IPS-18a (cell line): ENCODE results near the gene SPINDOC.

Source experiments
- H3K27ac ChIP-seq: one replicate; pipeline ENCODE4 v1.5.1; 2013; ENCODE audit warnings: low read length
- H3K27me3 ChIP-seq: one replicate; pipeline ENCODE4 v1.6.1; 2013; ENCODE audit warnings: mild to moderate bottlenecking, low read length; ENCODE audit not compliant: control insufficient read depth, insufficient read depth
- H3K36me3 ChIP-seq: one replicate; pipeline ENCODE4 v1.6.1; 2013; ENCODE audit warnings: low read depth, low read length; ENCODE audit not compliant: control insufficient read depth
- H3K4me1 ChIP-seq: one replicate; pipeline ENCODE4 v1.6.1; 2013; ENCODE audit warnings: low read depth, low read length; ENCODE audit not compliant: control insufficient read depth
- H3K4me3 ChIP-seq: one replicate; pipeline ENCODE4 v1.5.1; 2013; ENCODE audit warnings: low read length
- H3K9ac ChIP-seq: one replicate; pipeline ENCODE4 v1.6.1; 2013; ENCODE audit warnings: mild to moderate bottlenecking, low read length, moderate library complexity
- H3K9me3 ChIP-seq: one replicate; pipeline ENCODE4 v1.6.1; 2013; ENCODE audit warnings: low read depth, low read length; ENCODE audit not compliant: control insufficient read depth

SPINDOC gene

DNA sequence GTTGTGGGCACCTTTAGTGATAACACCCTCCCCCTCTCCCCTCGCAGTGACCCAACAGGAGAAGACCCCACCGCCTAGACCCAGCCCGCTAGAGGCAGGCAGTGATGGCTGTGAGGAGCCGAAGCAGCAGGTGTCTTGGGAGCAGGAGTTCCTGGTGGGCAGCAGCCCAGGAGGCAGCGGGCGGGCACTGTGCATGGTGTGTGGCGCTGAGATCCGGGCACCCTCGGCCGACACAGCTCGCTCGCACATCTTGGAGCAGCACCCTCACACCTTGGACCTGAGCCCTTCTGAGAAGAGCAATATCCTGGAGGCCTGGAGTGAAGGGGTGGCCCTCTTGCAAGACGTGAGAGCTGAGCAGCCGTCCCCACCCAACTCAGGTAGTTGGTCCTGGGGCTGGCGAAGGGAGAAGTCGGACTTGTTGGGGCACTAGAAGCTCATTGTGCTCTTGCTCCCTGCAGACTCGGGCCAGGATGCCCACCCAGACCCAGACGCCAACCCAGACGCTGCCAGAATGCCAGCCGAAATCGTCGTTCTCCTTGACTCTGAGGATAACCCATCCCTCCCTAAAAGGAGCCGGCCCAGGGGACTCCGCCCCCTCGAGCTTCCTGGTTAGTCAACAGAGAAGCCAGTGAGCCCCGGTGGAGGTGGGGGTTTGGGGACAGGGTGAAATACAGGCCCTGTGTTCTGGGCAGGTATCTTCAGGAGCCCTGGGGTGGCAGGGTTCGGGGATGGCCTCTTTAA lies 4.7 kb downstream of the SPINDOC start:
- H3K27ac ChIP-seq, result no peak overlapping the region
- peaks cover 11% of the 10 kb centered on the region for H3K4me1 ChIP-seq
- peaks cover under 1% of the 10 kb centered on the region for H3K27me3 ChIP-seq
- H3K9me3 ChIP-seq, result no peaks in the 10 kb centered on the region
- peaks cover 63% of the 10 kb centered on the region for H3K36me3 ChIP-seq
- H3K4me3 ChIP-seq, result no peak overlapping the region
- H3K9ac ChIP-seq, result no peak overlapping the region

DNA sequence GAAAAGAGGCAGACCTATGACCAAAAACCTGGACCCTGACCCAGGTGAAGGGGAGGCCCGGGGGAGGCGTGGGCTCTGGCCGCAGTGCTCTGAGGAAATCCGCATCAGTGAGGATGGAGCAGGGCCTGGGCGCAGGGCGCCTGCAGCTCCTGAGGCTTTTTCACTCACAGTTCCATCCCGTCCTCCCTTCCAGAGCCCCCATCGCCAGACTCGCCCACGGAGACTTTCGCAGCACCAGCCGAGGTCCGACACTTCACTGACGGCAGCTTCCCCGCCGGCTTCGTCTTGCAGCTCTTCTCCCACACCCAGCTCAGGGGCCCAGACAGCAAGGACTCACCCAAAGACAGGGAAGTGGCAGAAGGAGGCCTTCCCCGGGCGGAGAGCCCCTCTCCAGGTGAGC lies 5.4 kb downstream of the SPINDOC start:
- peaks cover 11% of the 10 kb centered on the region for H3K4me1 ChIP-seq
- no peaks in the 10 kb centered on the region for H3K27me3 ChIP-seq
- H3K4me3 ChIP-seq, result no peak overlapping the region
- H3K36me3 ChIP-seq, result peaks cover 69% of the 10 kb centered on the region
- H3K9ac ChIP-seq, result no peak overlapping the region
- no peaks in the 10 kb centered on the region for H3K9me3 ChIP-seq
- no peak overlapping the region for H3K27ac ChIP-seq

DNA sequence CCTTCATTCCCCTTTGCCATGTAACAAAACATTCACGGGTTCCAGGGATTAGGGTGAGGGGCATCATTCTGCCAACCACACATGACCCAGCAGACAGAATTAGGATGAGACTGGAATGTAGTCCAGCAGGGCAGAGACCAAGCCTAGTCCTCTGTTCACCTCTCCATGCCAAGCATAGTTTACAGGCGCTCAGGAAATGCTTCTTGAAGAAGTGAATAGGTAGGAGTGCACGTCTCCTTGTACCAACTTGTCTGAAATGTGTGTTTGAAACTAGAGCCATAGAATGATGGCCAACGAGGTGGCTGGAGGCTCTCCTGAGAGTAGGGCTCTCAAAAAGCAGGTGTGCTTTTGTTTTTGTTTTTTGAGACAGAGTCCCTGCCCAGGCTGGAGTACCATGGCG lies 8.2 kb downstream of the SPINDOC start:
- H3K9me3 ChIP-seq, result no peaks in the 10 kb centered on the region
- no peaks in the 10 kb centered on the region for H3K27me3 ChIP-seq
- H3K36me3 ChIP-seq, result peaks cover 87% of the 10 kb centered on the region
- no peaks in the 10 kb centered on the region for H3K4me1 ChIP-seq
- no peak overlapping the region for H3K4me3 ChIP-seq
- no peak overlapping the region for H3K9ac ChIP-seq
- no peak overlapping the region for H3K27ac ChIP-seq

DNA sequence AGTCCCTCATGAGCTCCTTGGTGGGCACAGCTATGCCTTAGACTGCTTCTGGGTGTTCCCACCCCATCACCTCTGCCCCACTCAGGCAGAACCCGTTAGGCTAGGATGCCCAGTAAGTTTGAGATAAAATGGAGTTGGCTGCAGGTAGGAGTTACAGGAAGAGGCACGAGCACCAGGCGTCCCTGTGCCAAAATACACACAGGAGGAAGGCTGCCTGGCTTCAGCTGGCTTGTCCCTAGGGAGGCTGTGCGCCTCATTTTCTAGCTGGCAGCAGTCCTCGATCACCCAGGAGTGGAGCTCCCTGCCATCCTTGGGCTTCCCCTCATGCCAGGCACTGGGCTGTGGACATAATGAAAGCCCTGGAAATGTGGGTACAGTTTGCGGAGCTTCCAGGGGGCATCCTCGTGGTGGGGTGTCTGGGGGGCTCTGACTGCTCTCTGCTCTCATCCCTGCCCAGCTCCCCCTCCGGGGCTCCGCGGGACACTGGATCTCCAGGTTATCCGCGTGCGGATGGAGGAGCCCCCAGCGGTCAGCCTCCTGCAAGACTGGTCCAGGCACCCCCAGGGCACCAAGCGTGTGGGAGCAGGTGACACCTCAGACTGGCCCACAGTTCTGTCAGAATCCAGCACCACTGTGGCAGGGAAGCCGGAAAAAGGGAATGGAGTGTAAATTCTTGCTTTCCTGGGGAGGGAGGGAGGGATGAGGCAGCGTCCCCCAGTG lies 13.4 kb downstream of the SPINDOC start:
- H3K9ac ChIP-seq, result no peak overlapping the region
- H3K36me3 ChIP-seq, result peaks cover 53% of the 10 kb centered on the region
- no peak overlapping the region for H3K4me3 ChIP-seq
- H3K4me1 ChIP-seq, result peaks cover 7% of the 10 kb centered on the region
- H3K27ac ChIP-seq, result no peak overlapping the region
- H3K27me3 ChIP-seq, result no peaks in the 10 kb centered on the region
- H3K9me3 ChIP-seq, result no peaks in the 10 kb centered on the region

DNA sequence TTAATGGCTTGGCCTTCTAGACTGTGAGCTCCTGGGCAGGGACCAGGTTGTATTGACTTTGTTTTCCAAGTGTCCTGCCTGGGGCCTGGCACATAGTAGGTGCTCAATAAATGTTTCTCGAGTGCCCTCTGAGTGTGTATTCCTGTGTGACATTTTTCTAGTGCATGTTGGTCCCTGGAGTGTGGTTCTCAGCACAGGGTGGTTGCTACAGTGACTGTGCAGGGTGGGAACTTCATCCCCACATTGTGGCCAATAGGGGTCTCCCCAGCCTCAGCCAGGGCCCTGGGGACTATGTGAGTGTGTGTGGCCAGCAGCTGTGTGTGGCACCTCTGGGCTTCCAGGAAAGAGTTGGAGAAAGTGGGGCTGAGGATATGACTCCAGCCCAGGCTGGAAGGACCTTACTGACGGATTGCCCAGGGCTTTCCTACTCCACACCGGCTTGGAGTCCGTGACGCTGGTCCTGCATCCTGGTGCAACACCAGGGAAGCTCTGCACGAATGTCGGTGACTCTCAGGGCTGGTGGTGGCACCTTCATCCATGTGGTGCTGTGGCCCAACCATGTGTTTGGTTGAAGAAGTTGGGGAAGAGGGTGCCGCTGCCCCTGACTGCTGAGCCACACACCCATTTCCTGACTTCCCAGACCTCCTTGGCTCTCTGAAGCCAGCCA lies 16.7 kb downstream of the SPINDOC start:
- Histone ChIP-seq H3K27me3 (no peaks in the 10 kb centered on the region), H3K36me3 (peaks cover 23% of the 10 kb centered on the region), H3K9me3 (no peaks in the 10 kb centered on the region), H3K27ac (no peak overlapping the region), H3K9ac (no peak overlapping the region), H3K4me3 (no peak overlapping the region), H3K4me1 (peaks cover 7% of the 10 kb centered on the region)

DNA sequence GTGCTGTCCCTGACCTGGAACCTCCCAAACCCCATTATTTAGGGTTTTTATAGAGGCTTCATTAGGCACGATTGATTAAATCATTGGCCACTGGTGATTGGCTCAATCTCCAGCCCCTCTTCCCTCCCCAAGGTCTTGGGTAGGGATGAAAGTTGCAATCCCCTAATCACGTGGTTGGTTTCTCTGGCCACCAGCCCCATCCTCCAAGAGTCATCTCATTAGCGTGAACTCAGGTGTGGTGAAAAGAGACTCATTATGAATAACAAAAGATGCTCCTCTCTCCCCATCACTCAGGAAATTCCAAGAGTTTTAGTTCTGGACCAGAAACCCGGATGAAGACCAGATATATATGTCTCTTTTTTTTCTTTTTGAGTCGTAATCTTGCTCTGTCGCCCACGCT lies 18.1 kb downstream of the SPINDOC start:
- Histone ChIP-seq H3K27me3 (no peaks in the 10 kb centered on the region), H3K4me1 (peaks cover 7% of the 10 kb centered on the region), H3K9ac (no peak overlapping the region), H3K4me3 (no peak overlapping the region), H3K9me3 (no peaks in the 10 kb centered on the region), H3K36me3 (peaks cover 9% of the 10 kb centered on the region), H3K27ac (no peak overlapping the region)

DNA sequence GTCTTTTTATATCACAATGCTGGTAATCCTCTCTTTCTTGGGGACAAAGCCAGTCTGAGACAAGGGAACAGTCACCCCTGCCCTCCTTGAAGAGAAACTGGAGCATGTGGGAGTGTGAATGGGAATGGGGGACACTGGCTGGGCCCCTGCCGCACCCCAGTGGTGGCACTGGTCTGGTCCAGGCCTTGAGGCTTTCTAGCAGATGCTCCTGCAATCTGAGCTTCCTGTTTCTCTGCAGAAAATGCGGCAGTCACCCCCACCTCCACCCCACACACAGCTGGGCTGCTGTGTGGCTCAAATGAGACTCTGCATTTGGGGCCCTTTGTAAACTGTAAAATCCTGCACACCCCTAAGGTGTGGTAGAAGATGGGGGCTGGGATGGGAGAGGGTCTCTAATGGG lies 19.1 kb downstream of the SPINDOC start:
- H3K9ac ChIP-seq, result no peak overlapping the region
- peaks cover 2% of the 10 kb centered on the region for H3K36me3 ChIP-seq
- H3K27ac ChIP-seq, result no peak overlapping the region
- H3K4me3 ChIP-seq, result no peak overlapping the region
- no peaks in the 10 kb centered on the region for H3K9me3 ChIP-seq
- H3K27me3 ChIP-seq, result no peaks in the 10 kb centered on the region
- H3K4me1 ChIP-seq, result peaks cover 7% of the 10 kb centered on the region

DNA sequence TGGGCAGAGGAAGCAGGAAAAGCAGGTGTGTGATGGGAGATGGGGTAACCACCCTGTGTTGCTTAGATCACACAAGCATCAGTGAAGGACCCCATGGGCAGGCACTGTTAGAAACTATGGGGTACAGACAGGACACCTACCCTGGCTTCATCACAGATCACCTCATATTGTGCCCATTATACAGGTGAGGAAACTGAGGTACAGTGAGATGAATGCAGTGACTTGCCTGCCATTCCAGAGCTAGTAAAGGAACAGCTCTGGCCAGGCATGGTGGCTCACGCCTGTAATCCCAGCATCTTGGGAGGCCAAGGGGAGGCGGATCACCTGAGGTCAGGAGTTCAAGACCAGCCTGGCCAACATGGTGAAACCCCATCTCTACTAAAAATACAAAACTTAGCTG lies 19.8 kb downstream of the SPINDOC start:
- H3K36me3 ChIP-seq, result no peaks in the 10 kb centered on the region
- no peak overlapping the region for H3K9ac ChIP-seq
- peaks cover 9% of the 10 kb centered on the region for H3K4me1 ChIP-seq
- H3K27me3 ChIP-seq, result no peaks in the 10 kb centered on the region
- no peaks in the 10 kb centered on the region for H3K9me3 ChIP-seq
- no peak overlapping the region for H3K4me3 ChIP-seq
- no peak overlapping the region for H3K27ac ChIP-seq

DNA sequence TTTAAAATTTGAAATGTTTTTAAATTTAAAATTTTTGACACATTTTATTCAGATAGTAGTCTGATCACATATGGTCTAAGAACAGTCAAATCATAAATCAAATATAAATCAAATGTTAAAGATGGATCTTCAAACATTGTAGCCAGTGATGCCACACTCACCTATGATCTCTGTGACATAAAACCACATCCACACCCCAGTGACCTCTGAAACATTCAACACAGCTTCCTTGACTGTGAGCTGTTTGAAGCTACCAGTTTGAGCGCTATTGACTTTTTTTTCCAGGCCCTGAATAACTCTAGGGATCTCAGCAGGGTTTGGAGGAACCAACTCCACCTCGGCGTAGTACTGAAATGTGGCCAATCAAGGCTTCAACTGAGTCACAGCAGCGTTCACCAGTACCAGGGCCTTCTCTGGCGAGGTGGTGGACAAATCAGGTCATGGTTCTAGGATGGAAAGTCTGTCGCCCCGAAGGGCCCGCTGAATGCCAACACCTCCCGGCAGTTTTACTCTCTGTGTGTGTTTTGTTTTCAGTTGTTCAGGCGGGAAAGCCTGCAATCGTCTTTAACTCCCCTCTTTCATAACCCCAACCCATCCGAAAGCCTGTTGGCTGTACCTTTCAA lies 21.4 kb downstream of the SPINDOC start:
- Histone ChIP-seq H3K27me3 (no peaks in the 10 kb centered on the region), H3K9ac (no peak overlapping the region), H3K4me1 (peaks cover 13% of the 10 kb centered on the region), H3K36me3 (no peaks in the 10 kb centered on the region), H3K4me3 (no peak overlapping the region), H3K9me3 (no peaks in the 10 kb centered on the region), H3K27ac (no peak overlapping the region)

DNA sequence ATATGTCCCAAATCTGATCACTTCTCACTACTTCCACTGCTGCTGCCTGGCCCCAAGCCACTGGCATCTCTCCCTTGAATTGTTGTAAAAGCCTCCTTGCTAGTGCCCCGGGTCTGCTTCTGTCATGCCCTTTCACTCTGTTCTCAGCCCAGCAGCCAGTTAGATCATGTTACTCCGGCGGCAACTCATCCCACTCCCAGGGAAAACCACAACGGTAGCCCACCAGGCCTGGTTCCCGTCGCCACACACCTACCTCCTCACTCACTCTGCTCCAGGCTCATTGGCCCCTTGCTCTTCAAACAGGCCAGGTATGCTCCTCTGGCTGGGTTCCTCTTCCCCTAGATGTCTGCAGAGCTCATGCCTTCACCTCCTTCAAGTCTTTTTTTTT lies 21.9 kb downstream of the SPINDOC start:
- H3K36me3 ChIP-seq, result no peaks in the 10 kb centered on the region
- H3K27me3 ChIP-seq, result no peaks in the 10 kb centered on the region
- H3K9me3 ChIP-seq, result no peaks in the 10 kb centered on the region
- peaks cover 15% of the 10 kb centered on the region for H3K4me1 ChIP-seq
- no peak overlapping the region for H3K4me3 ChIP-seq
- no peak overlapping the region for H3K9ac ChIP-seq
- H3K27ac ChIP-seq, result no peak overlapping the region

DNA sequence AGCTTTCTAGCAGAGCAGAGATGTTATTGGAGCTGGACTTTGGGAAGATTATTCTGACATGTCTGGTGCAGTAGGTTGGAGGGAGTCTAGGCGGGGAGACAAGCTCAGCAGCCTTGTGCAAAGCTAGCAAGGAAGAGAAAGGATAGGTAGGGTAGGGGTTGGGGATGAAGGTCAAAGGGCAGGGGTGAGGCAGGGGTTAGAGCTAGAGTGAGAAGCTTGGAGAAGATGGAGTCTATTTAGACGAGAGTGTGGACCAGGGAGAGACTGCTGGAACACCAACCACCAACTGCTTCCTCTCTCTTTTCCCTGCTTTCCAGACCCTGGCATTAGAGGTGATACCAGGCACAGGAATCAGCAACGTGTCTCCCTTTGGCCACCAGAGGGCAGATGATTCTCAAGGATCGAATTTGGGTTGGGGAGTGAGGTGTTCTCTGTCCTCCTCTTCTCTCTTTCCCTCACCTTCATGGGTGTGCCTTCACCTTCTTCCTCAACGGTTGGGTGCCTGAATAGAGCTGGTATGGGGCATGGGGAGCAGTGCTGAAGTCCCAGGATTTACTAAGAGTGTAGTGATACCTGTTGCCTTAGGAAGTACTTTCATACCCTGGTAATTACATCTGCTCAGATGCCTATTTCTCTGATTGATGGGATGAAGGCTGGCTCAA lies 23.9 kb downstream of the SPINDOC start:
- no peak overlapping the region for H3K4me3 ChIP-seq
- no peaks in the 10 kb centered on the region for H3K9me3 ChIP-seq
- H3K36me3 ChIP-seq, result no peaks in the 10 kb centered on the region
- peaks cover 27% of the 10 kb centered on the region for H3K4me1 ChIP-seq
- no peak overlapping the region for H3K9ac ChIP-seq
- no peaks in the 10 kb centered on the region for H3K27me3 ChIP-seq
- H3K27ac ChIP-seq, result no peak overlapping the region
